ENCODE data around the gene GPR52. TPM values are rescaled to one million over a fixed set of nuclear protein-coding genes. Genes with fewer than 3 reads are reported as not detected.

GPR52 gene
- 1 to 10 TPM; 1.9 to 5.2 (median 3.3) TPM for total RNA-seq

- ATAC-seq (ENCODE audit: low FRiP score) (no peak), DNase-seq (ENCODE audit: low spot score) (no peak)
- TF ChIP-seq CTCF (IDR thresholded peaks at IDR 0.05) = no peak
These were observed at the start of gene GPR52 for GRCh38 chr1:174447866-174448530. GPR52 (plus strand) TSS chr1:174447964; CDS start chr1:174448112, 148 bp downstream.

GRCh38 chr1:174398246-174398645 is 49.5 kb upstream of the GPR52 start:
- TF ChIP-seq CTCF (IDR thresholded peaks at IDR 0.05) = no peak
- DNase-seq (ENCODE audit: low spot score) (no peak), ATAC-seq (ENCODE audit: low FRiP score) (no peak)

- TF ChIP-seq CTCF (IDR thresholded peaks at IDR 0.05) = no peak
- ATAC-seq (ENCODE audit: low FRiP score) = no peak
These were observed 48.6 kb upstream of the GPR52 start for GRCh38 chr1:174399211-174399610.

GRCh38 chr1:174401075-174401474 is 46.7 kb upstream of the GPR52 start:
- no peak for TF ChIP-seq CTCF (IDR thresholded peaks at IDR 0.05)
- no peak for DNase-seq (ENCODE audit: low spot score)
- no peak for ATAC-seq (ENCODE audit: low FRiP score)

More at GRCh38 chr1:174399211-174399610, 48.6 kb upstream of the GPR52 start:
- no peak for DNase-seq (ENCODE audit: low spot score)

- DNase-seq (ENCODE audit: low spot score) (no peak), ATAC-seq (ENCODE audit: low FRiP score) (no peak)
- TF ChIP-seq CTCF (IDR thresholded peaks at IDR 0.05) = no peak
These were observed 42.5 kb upstream of the GPR52 start for GRCh38 chr1:174405219-174405618.

GRCh38 chr1:174406421-174406820 is 41.3 kb upstream of the GPR52 start:
- DNase-seq (ENCODE audit: low spot score) (no peak), ATAC-seq (ENCODE audit: low FRiP score) (no peak)
- no peak for TF ChIP-seq CTCF (IDR thresholded peaks at IDR 0.05)

- TF ChIP-seq CTCF (IDR thresholded peaks at IDR 0.05) = no peak
- DNase-seq (ENCODE audit: low spot score) (no peak), ATAC-seq (ENCODE audit: low FRiP score) (no peak)
These were observed 40.1 kb upstream of the GPR52 start for GRCh38 chr1:174407665-174408064.

Measured in omental fat pad (tissue), 4 donors.